Muscle of back (tissue), 11 donors: Measurements from ENCODE around the gene TBC1D9. TPM values are rescaled to one million over a fixed set of nuclear protein-coding genes. Genes with fewer than 3 reads are reported as not detected.

Source experiments
- DNase-seq, 3 donors: peaks; one replicate each; pipeline versions ENCODE4 v3.0.0 to v3.0.0-alpha.2; 2013
- polyA plus RNA-seq, 10 donors: library from polyadenylated mRNA; unstranded; fragments of 120-200 nt; gene quantifications; one replicate each; pipeline ENCODE4 v1.2.1, GENCODE V29; 2013; ENCODE audit not compliant: insufficient read length in 10 of 10

The TBC1D9 gene
- polyA plus RNA-seq, 10 donors, result 15.9 to 22.7 (median 18.6) TPM

- no peak for DNase-seq
Measured at GRCh38 chr4:140622333-140622958, 133.7 kb downstream of the TBC1D9 start.

GRCh38 chr4:140621161-140621560 is 135.0 kb downstream of the TBC1D9 start:
- no peak for DNase-seq

GRCh38 chr4:140617499-140618248 is 138.5 kb downstream of the TBC1D9 start:
- DNase-seq, result no peak

GRCh38 chr4:140615451-140615850 is 140.7 kb downstream of the TBC1D9 start:
- no peak for DNase-seq

GRCh38 chr4:140612357-140612756 is 143.8 kb downstream of the TBC1D9 start:
- no peak for DNase-seq

GRCh38 chr4:140611854-140612253 is 144.3 kb downstream of the TBC1D9 start:
- DNase-seq, result no peak

GRCh38 chr4:140609548-140610425 is 146.4 kb downstream of the TBC1D9 start:
- DNase-seq, result peak; percentile 49 to 75 (median 53)

GRCh38 chr4:140607852-140608251 is 148.3 kb downstream of the TBC1D9 start:
- DNase-seq, result no peak

- no peak for DNase-seq
Measured at GRCh38 chr4:140604544-140604943, 151.6 kb downstream of the TBC1D9 start.

GRCh38 chr4:140603286-140603685 is 152.9 kb downstream of the TBC1D9 start:
- DNase-seq, result no peak

- DNase-seq, result no peak
Measured at GRCh38 chr4:140602714-140603113, 153.5 kb downstream of the TBC1D9 start.

GRCh38 chr4:140600408-140600807 is 155.8 kb downstream of the TBC1D9 start:
- DNase-seq, result no peak

- no peak for DNase-seq
Measured at GRCh38 chr4:140595065-140595464, 161.1 kb downstream of the TBC1D9 start.

- no peak for DNase-seq
Measured at GRCh38 chr4:140584439-140584838, 171.7 kb downstream of the TBC1D9 start.

- no peak for DNase-seq
Measured at GRCh38 chr4:140581078-140581477, 175.1 kb downstream of the TBC1D9 start.

GRCh38 chr4:140579278-140579677 is 176.9 kb downstream of the TBC1D9 start:
- DNase-seq, result no peak

- no peak for DNase-seq
Measured at GRCh38 chr4:140575489-140575888, 180.7 kb downstream of the TBC1D9 start.

GRCh38 chr4:140571620-140572019 is 184.6 kb downstream of the TBC1D9 start:
- DNase-seq, result no peak
